Upper lobe of left lung (tissue), 6 donors: ENCODE results near the gene PGPEP1. TPM values are rescaled to one million over a fixed set of nuclear protein-coding genes. Genes with fewer than 3 reads are reported as not detected.

Experiments
- ATAC-seq, 2 donors: fragments of 200-7000 bp; cut with Tn5 transposase; one replicate each; pipeline ENCODE4 v1.9.1; 2022; ENCODE audit warnings: mild to moderate bottlenecking in 2 of 2, moderate library complexity in 2 of 2; ENCODE audit not compliant: low FRiP score in 2 of 2
- DNase-seq, 2 donors: peaks; one replicate each; pipeline ENCODE4 v3.0.0-alpha.2; 2019 to 2020
- H3K27ac ChIP-seq, 4 donors: fragments of 200-600 bp; sonication (generic); one replicate each; pipeline ENCODE4 v1.5.1; 2016 to 2019
- H3K27me3 ChIP-seq, 4 donors: fragments of 200-600 bp; sonication (generic); one replicate each; pipeline ENCODE4 v1.5.1; 2017 to 2019
- H3K36me3 ChIP-seq, 4 donors: fragments of 200-600 bp; sonication (generic); one replicate each; pipeline ENCODE4 v1.5.1; 2016 to 2019
- H3K4me1 ChIP-seq, 4 donors: fragments of 200-600 bp; sonication (generic); one replicate each; pipeline ENCODE4 v1.5.1; 2018 to 2019
- H3K4me3 ChIP-seq, 4 donors: fragments of 200-600 bp; sonication (generic); one replicate each; pipeline ENCODE4 v1.5.1; 2017 to 2019; ENCODE audit warnings: mild to moderate bottlenecking in 2 of 4, moderate library complexity in 1 of 4
- H3K9me3 ChIP-seq, 4 donors: fragments of 200-600 bp; sonication (generic); one replicate each; pipeline ENCODE4 v1.5.1; 2018 to 2019
- CTCF ChIP-seq, 6 experiments: fragments of 450-650 bp in 4 of 6; fragments of 200-600 bp in 2 of 6; sonication (generic) in 2 of 6; IDR thresholded peaks; one replicate each; pipeline ENCODE4 v1.5.1; 2016 to 2019; ENCODE audit warnings: antibody characterized with exemption in 6 of 6
- EP300 ChIP-seq, 4 donors: sonication (generic); formaldehyde crosslinking; IDR thresholded peaks; one replicate each; pipeline ENCODE4 v1.5.1; 2017; ENCODE audit warnings: antibody characterized with exemption in 4 of 4, control low read depth in 2 of 4
- POLR2A ChIP-seq, 4 donors: fragments of 450-650 bp; IDR thresholded peaks; one replicate each; pipeline ENCODE4 v1.5.1; 2016 to 2017; ENCODE audit warnings: antibody characterized with exemption in 4 of 4, mild to moderate bottlenecking in 2 of 4
- POLR2AphosphoS5 ChIP-seq, 2 donors: sonication (generic); formaldehyde crosslinking; IDR thresholded peaks; one replicate each; pipeline ENCODE4 v1.5.1; 2017; ENCODE audit warnings: antibody characterized with exemption in 2 of 2
- WGBS, 2 donors: methylation state at CpG; one replicate each; pipeline ENCODE4 v1.1.5; 2017 to 2018; 5-methylcytosine and 5-hydroxymethylcytosine counted together
- total RNA-seq, 6 donors: library from RNA; depleted of rRNA in 4 of 6; stranded (reverse); fragments of >200 nt in 4 of 6; gene quantifications; one replicate each; pipeline versions ENCODE4 v1.1.0 to v1.2.1, GENCODE V29; 2016 to 2021
- donor health status: DM: no; HTN: no; CAD: no; lungs with moderate emphysema.
- donor health status: DM: no; HTN: yes; CAD: no; lungs with severe emphysema.

PGPEP1 gene
- total RNA-seq, 6 donors from 2014 or later, result 15.5 to 42.8 (median 28.1) TPM

- Histone ChIP-seq H3K4me3 (peak overlapping the region; percentile 55 to 81 (median 64)), H3K9me3 (no peaks in the 10 kb centered on the region), H3K27me3 (no peaks in the 10 kb centered on the region), H3K36me3 (no peaks in the 10 kb centered on the region), H3K27ac (peak overlapping the region; percentile 97 to 100 (median 98)), H3K4me1 (peaks cover 21 to 36% (median 33%) of the 10 kb centered on the region in 4 donors)
- TF ChIP-seq CTCF (IDR thresholded peaks at IDR 0.05) (peak in 1 of 6 experiments; percentile 8), EP300 (IDR thresholded peaks at IDR 0.05) (no peak), POLR2A (IDR thresholded peaks at IDR 0.05) (peak in 1 of 4 donors; percentile 61), POLR2AphosphoS5 (IDR thresholded peaks at IDR 0.05) (peak in 1 of 2 donors; percentile 27)
- DNase-seq (peak; percentile 76 to 94), ATAC-seq (peak; percentile 35 to 78)
- WGBS, 2 donors, result 12 to 13% methylated on average over 19 to 25 of the region's 31 CpGs
These were observed 47.4 kb upstream of the PGPEP1 start for GRCh38 chr19:18292810-18293641.

DNA sequence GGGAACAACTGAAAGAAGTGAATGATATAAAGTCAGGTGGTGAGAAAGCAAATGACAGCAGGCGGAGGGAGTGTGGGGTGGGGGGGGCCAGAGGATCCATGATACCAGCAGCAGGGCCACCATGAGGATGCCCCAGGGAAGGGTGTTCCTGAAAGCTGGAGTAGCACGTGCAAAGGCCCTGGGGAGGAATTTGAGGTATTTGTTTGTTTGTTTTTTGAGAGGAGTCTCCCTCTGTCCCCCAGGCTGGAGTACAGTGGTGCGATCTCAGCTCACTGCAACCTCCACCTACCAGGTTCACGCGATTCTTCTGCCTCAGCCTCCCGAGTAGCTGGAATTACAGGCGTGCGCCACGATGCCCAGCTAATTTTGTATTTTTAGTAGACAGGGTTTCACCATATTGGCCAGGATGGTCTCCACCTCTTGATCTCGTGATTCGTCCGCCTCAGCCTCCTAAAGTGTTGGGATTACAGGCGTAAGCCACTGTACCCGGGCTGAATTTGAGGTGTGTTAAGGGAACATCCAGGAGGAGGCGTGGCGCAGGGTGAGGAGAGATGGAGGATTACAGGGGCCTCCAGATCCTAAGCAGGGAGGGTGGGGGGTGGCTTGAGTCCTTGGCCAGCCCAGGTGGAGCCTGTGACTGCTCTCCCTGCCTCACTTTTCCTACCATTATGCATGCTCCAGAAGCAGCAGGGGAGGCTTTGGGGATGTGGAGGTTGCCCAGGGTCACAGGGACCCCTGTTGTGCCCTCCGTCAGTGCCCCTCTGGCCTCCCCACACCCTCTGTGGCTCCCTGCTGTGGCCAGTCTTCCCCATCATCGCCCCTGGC, 46.5 kb upstream of the PGPEP1 start:
- Histone ChIP-seq H3K9me3 (no peaks in the 10 kb centered on the region), H3K27me3 (no peaks in the 10 kb centered on the region), H3K4me3 (peak overlapping the region in 2 of 4 donors; percentile 62 to 67), H3K4me1 (peaks cover 21 to 32% (median 28%) of the 10 kb centered on the region in 4 donors), H3K36me3 (no peaks in the 10 kb centered on the region), H3K27ac (peak overlapping the region; percentile 97 to 100 (median 98))
- ATAC-seq (no peak), DNase-seq (no peak)
- TF ChIP-seq POLR2A (IDR thresholded peaks at IDR 0.05) (no peak), CTCF (IDR thresholded peaks at IDR 0.05) (no peak), EP300 (IDR thresholded peaks at IDR 0.05) (no peak)
- 71% methylated on average over 18 of the region's 18 CpGs for WGBS, 2 donors

DNA sequence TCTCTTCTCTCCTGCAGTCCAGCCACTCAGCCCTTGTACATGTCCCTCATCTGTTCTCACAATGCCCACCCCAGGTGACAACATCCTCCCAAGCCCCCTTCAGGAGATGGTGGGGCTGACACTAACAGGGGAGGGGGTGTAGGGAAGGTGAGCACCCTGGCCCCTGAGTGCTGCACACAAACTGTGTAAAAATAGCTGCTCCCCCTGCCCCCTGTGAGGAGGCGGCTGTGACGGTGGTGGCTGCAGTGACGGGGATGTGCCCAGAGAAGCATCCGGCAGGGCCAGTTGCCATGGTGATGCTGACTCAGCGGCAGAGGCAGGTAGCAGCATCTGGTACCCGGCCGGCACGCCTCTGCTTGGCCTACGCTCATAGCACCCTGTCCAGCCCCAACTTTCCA, 45.9 kb upstream of the PGPEP1 start:
- DNase-seq, result peak in 1 of 2 donors; percentile 73
- no peaks in the 10 kb centered on the region for H3K27me3 ChIP-seq
- H3K27ac ChIP-seq, result peak overlapping the region; percentile 97 to 100 (median 98)
- no peak for TF ChIP-seq CTCF (IDR thresholded peaks at IDR 0.05)
- TF ChIP-seq POLR2A (IDR thresholded peaks at IDR 0.05), result peak in 1 of 4 donors; percentile 14
- no peak for ATAC-seq
- WGBS, 2 donors, result 72% methylated on average over 6 of the region's 9 CpGs; no CpG with 5 or more reads in 1 of the 2 donors
- no peaks in the 10 kb centered on the region for H3K36me3 ChIP-seq
- H3K4me1 ChIP-seq, result peaks cover 21 to 32% (median 28%) of the 10 kb centered on the region in 4 donors
- no peak overlapping the region for H3K4me3 ChIP-seq
- H3K9me3 ChIP-seq, result no peaks in the 10 kb centered on the region

- peaks cover 21 to 31% (median 26%) of the 10 kb centered on the region in 4 donors for H3K4me1 ChIP-seq
- H3K9me3 ChIP-seq, result no peaks in the 10 kb centered on the region
- ATAC-seq (no peak), DNase-seq (no peak)
- H3K36me3 ChIP-seq, result no peaks in the 10 kb centered on the region
- H3K27me3 ChIP-seq, result no peaks in the 10 kb centered on the region
- no peak overlapping the region for H3K4me3 ChIP-seq
- no peak overlapping the region for H3K27ac ChIP-seq
- no peak for TF ChIP-seq CTCF (IDR thresholded peaks at IDR 0.05)
- no peak for TF ChIP-seq POLR2A (IDR thresholded peaks at IDR 0.05)
- no peak for TF ChIP-seq EP300 (IDR thresholded peaks at IDR 0.05)
- TF ChIP-seq POLR2AphosphoS5 (IDR thresholded peaks at IDR 0.05), result no peak
- WGBS, 2 donors, result 75 to 89% methylated on average over 4 of the region's 4 CpGs
These were observed 45.4 kb upstream of the PGPEP1 start for GRCh38 chr19:18295034-18295451.
